ENCODE data around the gene SLC39A7.

SLC39A7 gene

DNA sequence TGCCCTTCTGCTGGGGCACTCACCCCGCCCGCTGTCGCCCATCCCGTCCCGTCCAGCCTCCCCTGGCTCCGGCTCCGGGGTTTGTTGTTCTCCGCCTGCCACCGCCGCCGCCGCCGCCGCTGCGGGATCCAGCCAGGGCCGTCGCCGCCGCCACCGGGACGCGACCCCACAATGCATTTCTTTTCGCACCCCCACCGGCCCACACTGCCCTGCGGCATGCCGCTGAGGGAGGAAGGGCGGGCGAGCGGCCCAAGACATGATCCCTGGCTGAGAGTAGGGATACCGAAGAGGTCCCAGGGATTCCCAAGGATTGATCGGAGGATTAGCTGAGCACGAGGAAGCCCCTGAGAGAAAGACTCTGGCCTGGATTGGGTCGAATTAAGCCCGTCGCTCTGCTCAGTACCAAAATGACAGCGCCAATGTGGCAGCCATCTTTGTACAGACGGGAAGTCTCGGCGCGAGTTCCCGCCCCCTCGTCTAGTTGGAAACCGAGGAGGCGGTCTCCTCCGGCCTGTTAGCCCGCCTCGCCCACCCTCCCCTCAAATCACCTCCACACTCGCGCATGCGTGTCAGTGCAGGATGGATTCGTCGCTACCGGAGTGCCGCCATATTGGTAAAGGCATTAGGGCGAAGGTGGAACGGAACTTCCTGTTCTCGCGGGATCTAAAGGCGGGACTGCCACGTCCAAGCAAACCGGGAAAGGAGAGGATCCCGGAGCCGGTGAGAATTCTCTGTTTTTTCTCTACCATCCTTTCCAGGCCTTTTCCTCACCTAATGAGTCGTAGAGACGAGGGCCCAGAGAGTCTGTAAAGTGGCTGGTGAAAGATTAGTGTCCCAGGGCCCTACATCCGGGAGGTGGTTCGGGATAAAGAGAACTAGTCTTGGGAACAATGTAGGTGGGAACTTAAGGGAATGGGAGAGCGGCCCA lies at the start of gene SLC39A7, which contains the start of gene RXRB:
SLC39A7 (plus strand) TSS at position 649 of the 928 bp plus-strand sequence. CDS start 379 bp downstream, outside the sequence.
RXRB (minus strand) TSS at position 447 of the 928 bp plus-strand sequence; CDS start at position 258, 189 bp downstream.
- peak; percentile 99 for DNase-seq (ENCODE audit: low spot score)

GRCh38 chr6:33151050-33151449 lies 49.6 kb upstream of the SLC39A7 start:
- no peak for DNase-seq (ENCODE audit: low spot score)

DNA sequence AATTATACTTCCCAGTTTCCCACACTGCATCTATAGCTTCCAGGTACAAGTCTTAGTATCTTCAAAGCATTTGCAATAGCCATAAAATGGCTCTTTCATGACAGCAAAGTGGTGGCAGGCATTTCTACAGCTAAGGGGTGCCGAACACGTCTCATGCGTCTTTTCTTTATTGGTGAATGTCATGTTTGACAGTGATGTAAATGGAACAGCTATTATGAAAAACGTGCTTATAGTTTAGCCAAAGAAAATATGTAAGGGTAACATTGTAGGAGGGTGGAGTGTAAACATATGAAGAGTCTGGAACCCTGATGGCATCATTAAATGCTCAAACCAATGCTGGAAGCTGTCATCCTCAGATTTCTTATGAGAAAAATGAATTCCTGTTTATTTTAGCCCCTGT lies 46.3 kb upstream of the SLC39A7 start:
- DNase-seq (ENCODE audit: low spot score): no peak

DNA sequence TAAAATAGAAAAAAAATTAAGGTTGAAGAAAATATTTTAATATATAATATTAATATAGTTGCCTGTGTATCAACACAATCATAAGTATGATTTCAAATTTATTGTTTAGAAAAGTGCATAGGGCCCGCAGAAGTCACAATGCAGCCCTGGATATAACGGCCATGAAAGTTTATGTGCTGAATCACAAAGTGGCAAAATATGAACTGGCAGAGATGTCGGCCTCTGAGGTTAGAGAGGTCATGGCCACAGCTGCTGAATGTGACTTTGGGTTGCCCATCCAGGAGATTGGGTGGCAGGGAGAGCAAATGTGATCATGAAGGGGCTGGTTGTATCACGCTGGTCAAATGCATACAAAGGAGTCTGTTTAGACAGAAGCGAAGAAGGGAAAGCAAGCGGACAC lies 44.1 kb upstream of the SLC39A7 start:
- DNase-seq (ENCODE audit: low spot score): no peak

DNA sequence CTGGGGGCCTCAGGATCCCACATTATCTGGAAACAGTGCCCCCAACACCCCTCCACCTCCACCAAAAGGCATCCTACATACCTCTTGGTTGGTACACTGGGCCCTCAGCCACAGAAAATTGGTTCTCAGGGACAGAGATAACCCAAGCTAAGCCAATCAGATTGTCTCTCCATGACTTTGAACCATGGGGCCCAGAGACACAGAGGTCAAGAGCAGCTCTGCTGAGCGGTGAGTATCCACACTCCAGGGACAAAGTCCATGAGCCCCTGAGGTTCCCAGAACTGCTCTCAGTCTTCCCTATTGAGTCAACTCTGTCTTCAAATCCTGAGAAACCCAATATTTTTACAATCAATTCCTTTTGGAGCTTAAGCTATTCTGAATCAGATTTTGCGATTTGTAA lies 43.7 kb upstream of the SLC39A7 start:
- DNase-seq (ENCODE audit: low spot score): no peak

- DNase-seq (ENCODE audit: low spot score): no peak
Measured at GRCh38 chr6:33160096-33160495, 40.6 kb upstream of the SLC39A7 start.

- DNase-seq (ENCODE audit: low spot score): no peak
Measured at GRCh38 chr6:33160728-33161344, 39.8 kb upstream of the SLC39A7 start.

- DNase-seq (ENCODE audit: low spot score): peak; percentile 83
Measured at GRCh38 chr6:33161354-33162331, 39.0 kb upstream of the SLC39A7 start.

DNA sequence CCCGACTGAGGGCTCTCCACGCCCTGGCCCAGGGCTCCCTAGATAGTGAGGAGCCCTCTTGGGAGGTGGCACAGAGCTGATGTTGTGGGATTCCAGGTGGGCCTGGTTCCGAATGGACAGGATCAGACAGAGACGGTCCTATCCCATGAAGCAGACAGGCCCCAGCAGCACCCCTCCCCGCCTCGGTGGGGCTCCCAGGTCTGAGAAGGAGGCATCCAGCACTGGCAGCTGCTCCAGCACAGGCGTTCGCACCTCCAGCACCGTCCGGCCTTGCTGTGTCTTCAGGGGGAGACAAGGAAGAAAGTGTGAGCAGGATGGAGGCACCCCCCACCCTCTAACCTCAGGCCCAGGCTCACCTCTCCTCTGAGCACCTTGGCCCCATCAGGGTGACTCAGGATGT lies 37.1 kb upstream of the SLC39A7 start:
- DNase-seq (ENCODE audit: low spot score): no peak

GRCh38 chr6:33164176-33164575 lies 36.5 kb upstream of the SLC39A7 start:
- no peak for DNase-seq (ENCODE audit: low spot score)

DNA sequence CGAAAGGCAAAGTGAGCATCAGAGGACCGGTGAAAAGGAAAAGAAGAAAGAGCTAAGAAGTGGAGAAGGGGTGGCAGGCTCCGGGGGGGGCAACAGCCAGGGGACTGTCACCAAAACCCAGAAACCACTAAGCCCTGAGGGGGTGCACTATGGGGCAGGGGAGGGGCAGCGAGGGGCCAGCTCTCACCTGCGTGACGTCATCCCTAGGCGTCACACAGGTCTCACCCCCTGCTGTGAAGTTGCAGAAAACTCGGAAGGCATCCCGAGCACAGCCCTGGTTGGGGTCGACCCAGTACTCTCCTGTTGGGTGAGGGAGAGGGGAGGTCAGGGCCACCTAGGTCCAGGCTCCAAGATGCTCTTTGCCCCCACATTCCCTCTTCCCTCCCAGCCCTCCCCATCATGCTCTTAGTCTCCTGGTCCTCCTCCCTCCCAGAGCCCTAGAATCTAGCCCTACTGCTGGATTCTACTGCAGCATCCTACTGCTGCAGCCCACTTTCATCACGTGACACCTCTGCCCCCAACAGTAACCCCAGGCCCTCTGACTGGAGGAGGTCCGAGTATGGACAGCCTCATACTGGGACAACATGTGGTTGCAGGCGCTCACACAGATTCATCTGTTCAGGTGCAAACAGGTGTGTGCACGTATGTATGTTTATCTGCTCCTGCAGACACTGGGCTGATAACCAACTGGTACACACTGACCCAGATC lies 35.8 kb upstream of the SLC39A7 start:
- DNase-seq (ENCODE audit: low spot score): no peak

DNA sequence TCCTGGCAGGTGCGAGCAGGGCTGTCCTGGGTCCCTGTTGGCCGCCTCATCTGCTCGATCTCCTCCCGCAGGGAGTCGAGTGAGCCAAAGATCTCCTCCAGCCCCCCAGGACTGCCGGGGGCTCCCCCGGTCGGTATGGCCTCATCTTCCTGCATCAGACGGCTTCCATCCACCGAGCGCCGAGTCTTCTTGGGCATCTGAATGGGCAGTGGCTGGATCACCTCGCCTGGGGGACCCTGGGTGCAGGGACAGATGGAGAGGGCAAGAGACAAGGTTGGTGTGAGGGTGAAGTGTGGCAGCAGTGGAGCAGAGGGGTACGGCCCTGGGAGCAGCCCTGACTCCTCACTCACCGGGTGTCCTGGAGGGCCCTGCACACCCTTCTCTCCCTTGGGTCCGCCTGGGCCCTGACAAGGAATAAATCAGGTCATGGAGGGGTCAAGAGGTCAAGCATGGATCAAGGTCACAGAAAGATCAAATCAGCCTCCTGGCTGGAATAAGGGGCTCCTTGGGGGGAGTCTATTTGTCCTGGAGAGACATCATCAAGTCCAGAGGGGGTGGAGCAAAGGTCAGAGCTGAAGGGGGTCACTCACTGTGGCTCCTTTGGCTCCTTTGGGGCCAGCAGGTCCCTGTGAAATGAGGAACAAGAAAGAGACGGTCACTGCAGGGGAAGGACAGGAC lies 34.9 kb upstream of the SLC39A7 start:
- DNase-seq (ENCODE audit: low spot score): no peak

DNA sequence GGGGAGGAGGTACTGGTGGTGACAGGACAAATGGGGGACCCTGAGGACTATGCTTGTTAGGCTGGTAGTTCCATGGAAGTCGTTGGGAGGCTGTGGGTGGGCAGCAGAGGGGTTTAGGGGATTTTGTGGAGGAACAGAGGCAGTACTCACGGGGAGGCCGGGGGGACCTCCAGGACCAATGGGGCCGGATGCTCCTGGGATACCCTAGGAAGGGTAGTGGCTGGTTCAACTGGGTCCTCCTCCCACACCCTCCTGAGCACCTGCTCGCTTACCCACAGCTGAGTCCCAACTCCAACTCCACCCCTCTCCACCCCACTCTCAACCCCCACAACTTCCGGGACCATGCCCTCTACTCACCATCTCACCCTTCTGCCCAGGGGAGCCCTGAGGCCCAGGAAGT lies 34.3 kb upstream of the SLC39A7 start:
- no peak for DNase-seq (ENCODE audit: low spot score)

GRCh38 chr6:33166811-33167210 lies 33.9 kb upstream of the SLC39A7 start:
- no peak for DNase-seq (ENCODE audit: low spot score)

GRCh38 chr6:33167374-33168283 lies 33.0 kb upstream of the SLC39A7 start:
- DNase-seq (ENCODE audit: low spot score): no peak

DNA sequence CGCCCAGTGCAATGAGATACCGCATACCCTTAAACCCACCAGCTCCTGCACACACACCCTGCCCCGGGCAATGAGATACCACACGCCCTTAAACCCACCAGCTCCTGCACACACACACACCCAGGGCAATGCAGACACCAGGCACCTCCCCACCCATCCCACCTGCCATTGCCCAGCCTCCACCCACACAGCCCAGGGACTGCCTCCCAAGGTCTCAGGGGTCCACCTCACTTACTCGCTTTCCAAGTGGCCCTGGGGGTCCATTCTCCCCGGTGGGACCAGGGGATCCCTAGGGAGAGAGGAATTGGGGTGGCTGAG lies 32.4 kb upstream of the SLC39A7 start:
- DNase-seq (ENCODE audit: low spot score): no peak

DNA sequence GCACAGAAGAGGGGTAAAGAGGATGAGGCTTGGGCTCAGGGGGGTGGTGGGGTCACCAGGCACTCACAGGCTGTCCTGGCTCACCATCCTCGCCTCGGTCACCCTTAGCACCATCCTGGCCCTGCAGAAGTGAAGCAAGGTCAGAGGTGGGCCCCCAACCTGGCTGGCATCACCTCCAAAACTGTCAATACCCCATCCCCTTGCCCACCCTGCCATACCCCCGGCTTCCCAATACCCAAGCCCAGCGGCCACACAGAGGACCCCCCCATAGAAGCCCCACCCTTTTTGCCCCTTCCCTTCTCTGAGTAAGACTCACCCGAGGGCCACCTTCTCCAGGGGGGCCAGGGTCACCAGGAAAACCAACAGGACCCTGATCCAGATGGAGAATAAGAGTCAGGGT lies 32.0 kb upstream of the SLC39A7 start:
- no peak for DNase-seq (ENCODE audit: low spot score)

DNA sequence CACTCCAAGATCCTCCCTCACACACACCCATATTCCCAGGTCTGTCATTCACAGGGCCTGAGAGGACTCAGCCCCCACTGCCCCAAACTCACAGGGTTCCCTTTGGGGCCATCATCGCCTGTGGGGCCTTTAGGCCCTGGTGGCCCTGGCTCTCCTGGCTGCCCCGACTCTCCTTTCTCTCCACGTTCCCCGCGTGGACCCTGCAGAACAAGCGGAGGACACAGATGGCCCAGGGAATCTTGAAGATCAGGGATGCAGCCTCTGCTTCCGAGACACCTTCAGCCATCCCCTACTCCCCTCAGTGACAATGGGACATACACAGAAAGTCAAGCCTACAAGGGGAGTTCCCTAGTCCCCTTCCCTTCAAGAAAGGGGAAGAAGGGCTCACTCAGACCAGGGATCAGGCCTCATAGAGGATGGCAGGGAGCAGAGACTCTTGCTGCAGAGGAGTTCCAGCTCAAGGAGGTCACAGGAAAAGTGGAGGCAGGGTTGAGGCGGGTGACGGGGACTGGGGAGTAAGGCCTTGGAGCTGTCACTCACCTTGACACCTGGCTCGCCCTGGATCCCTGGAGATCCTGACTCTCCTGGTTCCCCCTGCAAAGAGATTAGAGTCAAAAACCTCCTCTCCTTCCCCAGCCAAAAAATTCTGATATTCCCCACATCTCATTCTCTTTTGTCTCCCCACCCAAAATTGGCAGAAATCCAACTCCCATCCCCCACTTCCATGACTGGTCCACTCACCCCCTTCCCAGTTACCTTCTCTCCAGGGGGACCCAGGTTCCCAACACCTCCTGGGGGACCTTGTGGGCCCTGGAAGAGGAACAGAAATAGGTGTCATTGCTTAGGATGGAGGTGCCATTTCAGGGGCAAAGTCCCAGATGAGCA lies 31.1 kb upstream of the SLC39A7 start:
- DNase-seq (ENCODE audit: low spot score): no peak
